HPDE6-E6E7 (cell line): ENCODE data around the gene TBC1D19.
"Not testable (repeated sequence)": the region's sequence is repeated elsewhere in the genome, so short reads cannot be mapped to it uniquely, and the experiment has no call there.

Experiments
- DNase-seq: peaks from one replicate; pipeline ENCODE4 v3.0.0; 2011; ENCODE audit warnings: missing footprints; ENCODE audit errors: extremely low spot score

The TBC1D19 gene, protein sequence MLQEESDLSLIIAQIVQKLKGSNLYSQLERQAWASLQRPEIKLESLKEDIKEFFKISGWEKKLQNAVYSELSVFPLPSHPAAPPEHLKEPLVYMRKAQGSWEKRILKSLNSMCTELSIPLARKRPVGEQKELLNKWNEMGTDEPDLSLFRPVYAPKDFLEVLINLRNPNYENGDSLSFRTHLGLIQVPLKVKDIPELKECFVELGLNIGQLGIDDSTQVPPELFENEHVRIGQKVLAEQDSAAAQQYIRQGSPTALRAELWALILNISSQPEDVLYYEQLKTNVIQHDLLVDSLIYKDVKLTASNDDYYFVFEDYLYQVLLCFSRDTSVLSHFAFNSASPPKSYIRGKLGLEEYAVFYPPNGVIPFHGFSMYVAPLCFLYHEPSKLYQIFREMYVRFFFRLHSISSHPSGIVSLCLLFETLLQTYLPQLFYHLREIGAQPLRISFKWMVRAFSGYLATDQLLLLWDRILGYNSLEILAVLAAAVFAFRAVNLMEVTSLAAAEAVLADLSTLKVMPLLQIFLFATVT

DNA sequence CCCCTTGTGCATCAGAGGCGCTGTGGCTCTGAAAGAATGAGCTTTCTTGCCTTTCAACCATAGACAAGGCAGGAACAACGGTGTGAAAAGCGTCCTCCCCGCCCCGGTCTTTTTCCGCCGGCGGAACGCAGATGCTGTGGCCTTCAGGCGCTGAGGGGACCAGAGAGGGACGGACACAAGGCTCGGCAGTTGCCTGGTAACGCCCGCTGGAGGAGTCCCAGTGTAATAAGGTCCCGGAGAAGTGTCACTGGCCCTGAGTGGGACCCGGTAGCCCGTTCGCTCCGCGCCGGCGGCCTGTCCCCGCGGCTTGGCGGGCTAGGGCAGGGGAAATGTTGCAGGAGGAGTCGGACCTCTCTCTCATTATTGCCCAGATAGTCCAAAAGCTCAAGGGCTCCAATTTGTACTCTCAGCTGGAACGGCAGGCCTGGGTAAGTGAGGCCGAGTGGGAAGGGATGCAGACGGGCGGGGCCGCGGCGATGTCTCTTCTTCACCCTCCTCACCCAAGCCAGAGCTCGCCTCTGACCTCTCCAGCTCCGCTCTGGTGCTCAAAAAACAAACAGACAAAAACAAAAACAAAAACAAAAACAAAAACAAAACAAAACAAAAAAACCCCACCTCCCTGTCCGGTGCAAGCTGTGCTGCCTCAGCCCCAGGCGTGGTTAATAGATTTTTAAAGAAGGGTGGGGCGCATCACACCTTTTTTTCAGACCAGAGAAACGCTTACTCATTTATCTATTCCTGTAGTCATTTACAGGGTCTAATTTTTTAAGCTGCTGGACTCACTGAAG, at the start of gene TBC1D19:
TSS of gene TBC1D19 (plus strand) at position 220 of the 788 bp plus-strand sequence. CDS start at position 330, 110 bp downstream.
- peak; percentile 87 for DNase-seq

- no peak for DNase-seq
Measured at GRCh38 chr4:26542991-26543390, 40.9 kb upstream of the TBC1D19 start.

- no peak for DNase-seq
Measured at GRCh38 chr4:26544421-26544820, 39.5 kb upstream of the TBC1D19 start.

DNA sequence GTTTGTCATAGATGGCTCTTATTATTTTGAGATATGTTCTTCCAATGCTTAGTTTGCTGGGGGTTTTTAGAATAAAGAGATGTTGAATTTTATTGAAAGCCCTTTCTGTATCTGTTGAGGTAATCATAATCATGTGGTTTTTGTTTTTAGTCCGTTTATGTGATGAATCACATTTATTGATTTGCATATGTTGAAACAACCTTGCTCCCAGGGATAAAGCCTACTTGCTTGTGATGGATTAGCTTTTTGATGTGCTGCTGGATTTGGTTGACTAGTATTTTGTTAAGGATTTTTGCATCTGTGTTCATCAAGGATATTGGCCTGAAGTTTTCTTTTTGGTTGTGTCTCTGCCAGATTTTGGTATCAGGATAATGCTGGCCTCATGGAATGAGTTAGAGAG, 35.5 kb upstream of the TBC1D19 start:
- not testable (repeated sequence) for DNase-seq

- no peak for DNase-seq
Measured at GRCh38 chr4:26557164-26557563, 26.7 kb upstream of the TBC1D19 start.

GRCh38 chr4:26558166-26558895, 25.6 kb upstream of the TBC1D19 start:
- no peak for DNase-seq

GRCh38 chr4:26566133-26566532, 17.8 kb upstream of the TBC1D19 start:
- no peak for DNase-seq

GRCh38 chr4:26568446-26568994, 15.4 kb upstream of the TBC1D19 start:
- DNase-seq, result peak; percentile 44

- DNase-seq, result no peak
Measured at GRCh38 chr4:26570596-26570995, 13.3 kb upstream of the TBC1D19 start.

DNA sequence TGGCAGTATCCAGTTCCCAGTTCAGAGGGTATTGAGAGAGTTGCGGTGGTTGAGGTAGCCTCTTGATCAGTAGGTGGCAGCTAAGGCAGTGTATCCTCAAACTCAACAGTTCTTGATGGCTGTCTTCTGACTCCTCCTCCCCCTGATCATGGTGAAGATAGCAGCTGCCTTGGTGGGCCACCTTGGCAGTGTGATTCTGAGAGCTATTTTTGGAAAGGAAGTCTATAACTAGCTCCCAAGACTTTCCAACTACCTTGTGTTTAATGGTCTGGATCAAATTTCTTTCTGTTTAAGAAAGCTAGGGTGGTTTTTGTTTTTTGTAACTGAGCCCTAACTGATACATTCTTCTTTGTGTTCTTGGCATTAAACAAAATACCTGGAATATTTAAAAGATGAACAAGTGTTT, 10.5 kb upstream of the TBC1D19 start:
- no peak for DNase-seq

GRCh38 chr4:26574563-26574962, 9.3 kb upstream of the TBC1D19 start:
- no peak for DNase-seq

- no peak for DNase-seq
Measured at GRCh38 chr4:26576231-26576739, 7.6 kb upstream of the TBC1D19 start.

DNA sequence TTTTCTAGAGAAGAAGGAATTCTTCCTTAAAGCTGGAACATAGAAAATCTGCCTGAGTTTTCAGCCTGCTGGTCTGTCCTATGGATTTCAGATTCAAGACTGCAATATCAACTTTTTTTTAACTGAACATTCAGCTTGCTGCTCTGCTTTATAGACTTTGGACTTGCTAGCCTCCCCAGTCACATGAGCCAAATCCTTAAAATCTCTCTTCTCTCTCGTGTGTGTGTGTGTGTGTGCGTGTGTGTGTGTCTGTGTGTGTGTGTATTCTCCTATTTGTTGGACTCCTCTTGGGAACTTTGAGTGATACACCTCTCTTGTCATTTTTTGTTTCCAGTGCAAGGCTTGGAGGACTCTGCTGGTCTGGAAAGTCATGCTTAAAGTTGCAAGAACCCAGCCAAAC, 6.8 kb upstream of the TBC1D19 start:
- no peak for DNase-seq

GRCh38 chr4:26579169-26579568, 4.7 kb upstream of the TBC1D19 start:
- DNase-seq, result no peak

DNA sequence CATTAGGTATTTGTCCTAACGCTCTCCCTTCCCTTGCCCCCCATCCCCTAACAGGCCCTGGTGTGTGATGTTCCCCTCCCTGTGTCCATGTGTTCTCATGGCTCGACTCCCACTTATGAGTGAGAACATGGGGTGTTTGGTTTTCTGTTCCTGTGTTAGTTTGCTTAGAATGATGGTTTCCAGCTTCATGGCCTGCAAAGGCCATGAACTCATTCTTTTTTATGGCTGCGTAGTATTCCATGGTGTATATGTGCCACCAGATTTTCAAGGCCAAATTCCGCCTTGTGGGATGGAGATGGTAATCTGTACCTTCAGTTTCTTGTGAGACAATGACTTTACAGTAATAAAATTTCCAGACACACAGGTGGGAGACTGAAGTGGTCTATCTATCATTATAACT, 2.5 kb upstream of the TBC1D19 start:
- not testable (repeated sequence) for DNase-seq

- DNase-seq, result no peak
Measured at GRCh38 chr4:26583538-26583864, 383 bp upstream of the TBC1D19 start.

- no peak for DNase-seq
Measured at GRCh38 chr4:26584725-26585124, 841 bp downstream of the TBC1D19 start.

DNA sequence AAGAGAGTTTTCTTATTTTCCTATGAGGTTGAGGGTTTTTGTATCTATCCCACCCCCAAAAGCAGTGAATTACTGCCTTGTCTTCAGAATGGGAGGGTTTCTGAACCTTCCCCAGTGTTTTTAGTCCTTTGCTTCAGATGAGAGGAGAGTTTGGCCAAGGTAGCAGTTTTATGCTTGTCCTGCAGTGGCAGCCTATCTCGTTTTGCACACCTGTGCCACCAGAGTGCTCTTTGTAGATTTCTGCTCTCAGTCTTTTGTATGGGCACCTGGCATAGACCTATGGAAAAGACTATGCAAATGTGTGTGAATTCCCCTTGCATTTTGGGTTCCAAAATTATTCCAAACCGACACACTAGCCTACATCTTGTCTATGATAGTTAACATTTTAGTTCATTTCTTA, 5.8 kb downstream of the TBC1D19 start:
- DNase-seq, result no peak

DNA sequence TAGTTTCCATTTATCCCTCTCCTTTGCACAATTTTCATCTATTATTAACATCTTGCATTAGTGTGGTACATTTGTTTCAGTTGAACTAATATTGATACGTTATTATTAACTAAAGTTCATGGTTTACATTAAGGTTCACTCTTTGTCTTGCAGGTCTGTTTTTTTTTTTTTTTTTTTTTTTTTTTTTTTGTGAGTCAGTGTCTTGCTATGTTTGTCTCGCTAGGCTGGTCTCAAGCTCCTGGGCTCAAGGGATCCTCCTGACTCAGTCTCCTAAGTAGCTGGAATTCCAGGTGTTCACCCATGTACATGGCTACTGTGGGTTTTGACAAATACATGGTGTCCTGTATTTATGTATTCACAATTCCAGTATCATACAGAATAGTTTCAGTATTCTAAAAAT, 6.8 kb downstream of the TBC1D19 start:
- no peak for DNase-seq

- not testable (repeated sequence) for DNase-seq
Measured at GRCh38 chr4:26593557-26593956, 9.7 kb downstream of the TBC1D19 start.

DNA sequence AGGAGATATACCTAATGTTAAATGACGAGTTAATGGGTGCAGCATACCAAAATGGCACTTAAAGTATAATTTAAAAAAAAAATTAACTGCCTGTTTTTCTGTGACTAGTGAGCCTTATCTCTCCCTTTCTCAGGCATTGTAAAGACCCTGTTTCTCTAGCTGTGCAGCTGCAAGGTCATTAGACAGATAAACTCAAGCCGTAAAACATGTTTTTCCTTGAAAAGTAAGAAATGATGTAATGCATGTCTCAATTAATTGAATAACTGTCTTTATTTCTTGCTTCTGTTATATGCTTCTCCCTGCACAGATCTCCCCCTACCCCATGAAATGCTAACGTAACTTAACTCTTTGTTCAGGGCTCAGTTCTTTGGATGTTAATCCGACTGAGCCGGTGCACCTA, 10.5 kb downstream of the TBC1D19 start:
- no peak for DNase-seq

- DNase-seq, result no peak
Measured at GRCh38 chr4:26594778-26595177, 10.9 kb downstream of the TBC1D19 start.
